Skin epidermis (tissue), 12 donors: ENCODE results near the gene STX18.

Experiments used
- H3K27ac ChIP-seq, 21 experiments: fragments of 200-600 bp; sonication (generic) in 11 of 21; one replicate each; pipeline ENCODE4 v1.5.0; 2020; ENCODE audit warnings: mild to moderate bottlenecking in 3 of 21, inconsistent platforms in 2 of 21, moderate library complexity in 2 of 21
- H3K4me3 ChIP-seq, 7 experiments: fragments of 200-600 bp; sonication (generic) in 2 of 7; one replicate each; pipeline ENCODE4 v1.5.0; 2020; ENCODE audit warnings: inconsistent platforms in 2 of 7, mild to moderate bottlenecking in 2 of 7, moderate library complexity in 1 of 7

The STX18 gene

GRCh38 chr4:4394644-4395043, 147.2 kb downstream of the STX18 start:
- H3K4me3 ChIP-seq = no peak overlapping the region
- no peak overlapping the region for H3K27ac ChIP-seq

- H3K4me3 ChIP-seq = no peak overlapping the region
- H3K27ac ChIP-seq = peak overlapping the region in 6 of 21 experiments; percentile 14 to 58 (median 38)
These were observed 149.2 kb downstream of the STX18 start for GRCh38 chr4:4392501-4393183.

- no peak overlapping the region for H3K4me3 ChIP-seq
These were observed 150.0 kb downstream of the STX18 start for GRCh38 chr4:4391866-4392265.

GRCh38 chr4:4390515-4391240, 151.2 kb downstream of the STX18 start:
- H3K27ac ChIP-seq = peak overlapping the region in 1 of 21 experiments; percentile 24
- H3K4me3 ChIP-seq = no peak overlapping the region

More at GRCh38 chr4:4391866-4392265, 150.0 kb downstream of the STX18 start:
- peak overlapping the region in 6 of 21 experiments; percentile 14 to 58 (median 38) for H3K27ac ChIP-seq

- Histone ChIP-seq H3K4me3 (no peak overlapping the region), H3K27ac (no peak overlapping the region)
These were observed 151.8 kb downstream of the STX18 start for GRCh38 chr4:4390046-4390445.

DNA sequence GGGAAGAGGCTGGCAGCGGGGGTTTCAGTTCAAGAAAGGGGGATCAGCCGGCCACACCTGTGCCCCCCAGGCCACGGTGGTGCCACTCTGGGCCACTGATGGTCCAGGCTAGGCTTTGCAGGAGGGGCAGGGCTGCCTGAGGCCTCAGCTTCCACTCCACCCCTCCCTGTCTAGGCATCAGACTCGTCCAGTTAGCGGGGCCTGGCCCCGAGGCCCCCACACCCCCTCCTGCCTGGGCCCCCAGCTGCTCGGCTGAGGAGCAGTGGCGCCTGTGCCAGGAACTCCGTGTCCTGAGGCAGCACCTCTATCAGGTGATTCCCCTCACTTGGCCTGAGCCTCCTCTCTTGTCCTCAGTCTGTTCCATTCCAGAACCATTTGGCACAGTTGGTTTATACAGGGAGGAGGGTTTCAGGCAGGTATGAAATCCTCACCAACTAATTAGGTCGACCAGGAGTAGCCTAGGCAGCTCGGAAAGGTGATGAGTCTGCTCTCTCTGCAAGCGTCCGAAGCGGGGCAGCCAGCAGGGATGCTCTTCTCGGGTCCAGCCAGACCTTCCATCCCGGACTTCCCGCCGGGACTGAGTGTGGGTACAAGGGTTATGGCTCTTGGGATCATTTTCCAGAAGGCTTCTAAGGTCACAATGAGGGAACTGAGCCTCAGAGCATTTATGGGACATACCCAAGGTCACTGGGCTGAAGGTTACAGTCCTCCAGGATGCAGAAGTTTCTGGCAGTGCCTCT, 152.8 kb downstream of the STX18 start:
- H3K4me3 ChIP-seq = no peak overlapping the region
- no peak overlapping the region for H3K27ac ChIP-seq

GRCh38 chr4:4388311-4388790, 153.5 kb downstream of the STX18 start:
- H3K4me3 ChIP-seq = peak overlapping the region in 6 of 7 experiments; percentile 48 to 65 (median 56)

GRCh38 chr4:4387531-4388310, 154.1 kb downstream of the STX18 start:
- Histone ChIP-seq H3K4me3 (peak overlapping the region; percentile 42 to 65 (median 54)), H3K27ac (peak overlapping the region in 14 of 21 experiments; percentile 48 to 78 (median 65))

More at GRCh38 chr4:4388311-4388790, 153.5 kb downstream of the STX18 start:
- H3K27ac ChIP-seq = peak overlapping the region in 1 of 21 experiments; percentile 66

DNA sequence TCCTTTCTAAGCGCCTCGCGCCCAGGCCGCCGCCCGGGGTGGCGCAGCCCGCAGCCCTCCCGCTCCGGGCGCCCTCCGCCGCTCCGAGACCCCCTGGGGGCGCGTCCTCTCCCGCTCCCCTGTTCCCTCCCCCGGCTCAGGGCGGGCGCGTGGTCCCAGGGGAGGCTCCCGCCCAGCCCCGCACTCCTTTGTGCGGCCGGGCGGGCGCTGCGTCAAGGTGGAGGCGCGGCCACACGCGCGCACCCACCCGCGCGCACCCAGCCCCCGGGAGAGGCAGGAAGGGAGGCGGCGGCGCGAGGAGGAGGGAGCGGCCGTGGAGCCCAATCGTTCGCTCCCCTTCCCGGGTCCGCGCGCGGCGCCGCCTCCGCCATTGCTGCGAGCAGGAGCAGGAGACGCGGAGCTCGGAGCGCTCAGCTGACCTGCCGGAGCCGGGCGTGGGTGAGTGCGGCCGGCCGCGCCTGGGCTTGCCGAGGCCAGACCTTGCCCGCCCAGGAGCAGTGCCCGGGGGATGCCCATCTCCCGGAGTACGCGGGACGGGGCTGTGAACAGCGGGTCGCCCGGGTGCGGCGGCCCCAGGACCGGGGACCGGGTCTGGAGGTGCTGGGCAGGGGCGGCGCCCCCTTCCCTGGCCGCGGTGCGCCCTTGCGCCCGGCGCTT, 155.0 kb downstream of the STX18 start, which contains the start of gene NSG1:
NSG1 (plus strand) TSS at position 367 of the 657 bp plus-strand sequence. CDS start 528 bp downstream, outside the sequence.
- H3K27ac ChIP-seq = peak within 1 kb of the TSS in 17 of 21 experiments; percentile 25 to 78 (median 64)
- peak within 1 kb of the TSS; percentile 42 to 65 (median 54) for H3K4me3 ChIP-seq

DNA sequence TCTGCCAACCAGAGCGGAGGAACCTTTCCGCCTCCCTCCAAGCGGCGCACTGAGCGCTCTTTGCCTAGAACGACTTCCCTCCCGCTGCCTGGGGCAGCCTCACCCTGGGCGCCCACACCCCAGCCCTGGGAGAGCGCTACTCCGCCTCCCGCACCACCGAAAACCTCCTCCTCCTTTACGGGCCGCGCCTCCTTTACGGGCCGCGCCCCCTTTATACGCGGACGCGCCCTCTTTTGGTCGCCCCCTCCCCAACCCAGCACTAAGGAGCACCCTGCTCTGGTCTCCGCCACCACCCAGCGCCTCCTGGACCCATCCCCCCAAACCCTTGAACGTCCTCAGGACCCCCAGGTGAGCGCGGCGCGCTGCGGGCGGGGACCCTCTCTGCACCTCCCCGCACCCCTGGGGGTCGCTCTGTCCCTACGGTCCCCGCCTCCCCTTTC, 155.5 kb downstream of the STX18 start:
- Histone ChIP-seq H3K27ac (peak overlapping the region in 15 of 21 experiments; percentile 2 to 78 (median 64)), H3K4me3 (peak overlapping the region; percentile 42 to 65 (median 54))

DNA sequence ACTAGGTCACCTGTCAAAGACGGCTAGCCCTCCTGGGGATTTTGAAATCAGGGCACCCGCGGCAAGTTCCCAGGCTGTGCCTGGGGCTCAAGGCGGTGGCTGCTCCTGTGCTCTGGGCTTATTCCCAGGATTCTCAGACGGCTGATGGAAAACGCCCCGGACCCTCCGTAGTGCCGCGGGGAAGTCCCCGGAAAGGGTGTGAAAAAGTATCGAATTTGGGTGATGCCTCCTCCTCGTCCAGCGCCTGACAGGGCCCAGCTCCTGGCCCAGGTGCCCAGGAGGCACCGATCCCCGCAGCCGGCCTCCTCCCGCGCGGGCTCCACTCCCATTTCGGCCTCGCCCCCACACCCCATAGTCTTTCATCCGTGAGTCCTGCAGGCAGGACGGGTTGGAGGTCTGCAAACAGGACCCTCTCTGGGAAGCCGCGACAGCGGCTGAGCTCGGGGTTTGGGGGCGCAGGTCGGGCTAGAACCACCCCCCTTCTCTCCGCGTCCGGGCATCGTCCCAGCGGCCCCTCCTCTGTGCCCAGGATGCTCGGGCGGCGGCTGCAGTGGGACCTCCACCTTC, 156.0 kb downstream of the STX18 start:
- Histone ChIP-seq H3K27ac (peak overlapping the region in 2 of 21 experiments; percentile 63 to 76), H3K4me3 (peak overlapping the region; percentile 42 to 65 (median 54))

GRCh38 chr4:4384837-4385236, 157.0 kb downstream of the STX18 start:
- Histone ChIP-seq H3K27ac (no peak overlapping the region), H3K4me3 (no peak overlapping the region)

GRCh38 chr4:4383085-4383484, 158.8 kb downstream of the STX18 start:
- Histone ChIP-seq H3K4me3 (no peak overlapping the region), H3K27ac (no peak overlapping the region)

- no peak overlapping the region for H3K27ac ChIP-seq
- no peak overlapping the region for H3K4me3 ChIP-seq
These were observed 162.2 kb downstream of the STX18 start for GRCh38 chr4:4379540-4380087.

- H3K27ac ChIP-seq = no peak overlapping the region
These were observed 164.0 kb downstream of the STX18 start for GRCh38 chr4:4377732-4378460.

GRCh38 chr4:4377191-4377590, 164.7 kb downstream of the STX18 start:
- no peak overlapping the region for H3K4me3 ChIP-seq

More at GRCh38 chr4:4377732-4378460, 164.0 kb downstream of the STX18 start:
- no peak overlapping the region for H3K4me3 ChIP-seq

DNA sequence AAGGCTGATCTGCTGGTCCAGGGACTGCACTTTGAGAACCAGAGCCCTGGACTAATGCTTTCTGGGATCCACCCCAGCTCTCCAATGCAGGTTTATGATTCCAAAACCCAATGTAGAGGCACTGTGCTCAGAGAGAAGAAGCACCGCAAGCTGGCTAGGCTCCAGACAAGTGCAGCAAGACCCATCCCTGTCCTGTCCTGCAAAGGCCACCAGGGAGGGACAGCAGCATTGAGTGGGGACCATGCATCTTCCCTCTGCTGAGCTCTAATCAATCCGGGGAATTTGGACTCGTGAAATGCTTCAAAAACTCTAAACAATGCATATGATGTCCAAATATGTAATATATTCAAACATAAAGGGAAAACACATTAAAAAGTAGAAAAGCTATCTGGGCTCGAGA, 165.8 kb downstream of the STX18 start:
- no peak overlapping the region for H3K4me3 ChIP-seq

More at GRCh38 chr4:4377191-4377590, 164.7 kb downstream of the STX18 start:
- no peak overlapping the region for H3K27ac ChIP-seq

More for the DNA sequence above, 165.8 kb downstream of the STX18 start:
- H3K27ac ChIP-seq = no peak overlapping the region
